ENCODE results near the gene APOB. TPM values are rescaled to one million over a fixed set of nuclear protein-coding genes. Genes with fewer than 3 reads are reported as not detected.

Gene APOB
- total and polyA plus RNA-seq, 2 of the 13 experiments (the other 11 are each of a cell fraction or from before 2014, with no cell fraction given): 1,569 to 2,515 TPM

GRCh38 chr2:21008790-21009661 is 34.8 kb downstream of the APOB start (continued):
- TF ChIP-seq, protein P1, sequence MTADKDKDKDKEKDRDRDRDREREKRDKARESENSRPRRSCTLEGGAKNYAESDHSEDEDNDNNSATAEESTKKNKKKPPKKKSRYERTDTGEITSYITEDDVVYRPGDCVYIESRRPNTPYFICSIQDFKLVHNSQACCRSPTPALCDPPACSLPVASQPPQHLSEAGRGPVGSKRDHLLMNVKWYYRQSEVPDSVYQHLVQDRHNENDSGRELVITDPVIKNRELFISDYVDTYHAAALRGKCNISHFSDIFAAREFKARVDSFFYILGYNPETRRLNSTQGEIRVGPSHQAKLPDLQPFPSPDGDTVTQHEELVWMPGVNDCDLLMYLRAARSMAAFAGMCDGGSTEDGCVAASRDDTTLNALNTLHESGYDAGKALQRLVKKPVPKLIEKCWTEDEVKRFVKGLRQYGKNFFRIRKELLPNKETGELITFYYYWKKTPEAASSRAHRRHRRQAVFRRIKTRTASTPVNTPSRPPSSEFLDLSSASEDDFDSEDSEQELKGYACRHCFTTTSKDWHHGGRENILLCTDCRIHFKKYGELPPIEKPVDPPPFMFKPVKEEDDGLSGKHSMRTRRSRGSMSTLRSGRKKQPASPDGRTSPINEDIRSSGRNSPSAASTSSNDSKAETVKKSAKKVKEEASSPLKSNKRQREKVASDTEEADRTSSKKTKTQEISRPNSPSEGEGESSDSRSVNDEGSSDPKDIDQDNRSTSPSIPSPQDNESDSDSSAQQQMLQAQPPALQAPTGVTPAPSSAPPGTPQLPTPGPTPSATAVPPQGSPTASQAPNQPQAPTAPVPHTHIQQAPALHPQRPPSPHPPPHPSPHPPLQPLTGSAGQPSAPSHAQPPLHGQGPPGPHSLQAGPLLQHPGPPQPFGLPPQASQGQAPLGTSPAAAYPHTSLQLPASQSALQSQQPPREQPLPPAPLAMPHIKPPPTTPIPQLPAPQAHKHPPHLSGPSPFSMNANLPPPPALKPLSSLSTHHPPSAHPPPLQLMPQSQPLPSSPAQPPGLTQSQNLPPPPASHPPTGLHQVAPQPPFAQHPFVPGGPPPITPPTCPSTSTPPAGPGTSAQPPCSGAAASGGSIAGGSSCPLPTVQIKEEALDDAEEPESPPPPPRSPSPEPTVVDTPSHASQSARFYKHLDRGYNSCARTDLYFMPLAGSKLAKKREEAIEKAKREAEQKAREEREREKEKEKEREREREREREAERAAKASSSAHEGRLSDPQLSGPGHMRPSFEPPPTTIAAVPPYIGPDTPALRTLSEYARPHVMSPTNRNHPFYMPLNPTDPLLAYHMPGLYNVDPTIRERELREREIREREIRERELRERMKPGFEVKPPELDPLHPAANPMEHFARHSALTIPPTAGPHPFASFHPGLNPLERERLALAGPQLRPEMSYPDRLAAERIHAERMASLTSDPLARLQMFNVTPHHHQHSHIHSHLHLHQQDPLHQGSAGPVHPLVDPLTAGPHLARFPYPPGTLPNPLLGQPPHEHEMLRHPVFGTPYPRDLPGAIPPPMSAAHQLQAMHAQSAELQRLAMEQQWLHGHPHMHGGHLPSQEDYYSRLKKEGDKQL (CRISPR knock-in tag; IDR thresholded peaks at IDR 0.05; ENCODE audit: low read depth): no peak
- TF ChIP-seq GZF1 (CRISPR knock-in tag; IDR thresholded peaks at IDR 0.05) (no peak), ZNF615 (CRISPR knock-in tag; IDR thresholded peaks at IDR 0.05; ENCODE audit: borderline replicate concordance) (no peak), SRY (CRISPR knock-in tag; IDR thresholded peaks at IDR 0.05) (no peak), CCDC6 (CRISPR knock-in tag; IDR thresholded peaks at IDR 0.05) (peak; percentile 78; the same call in 1 of the 2 replicates), ISL2 (CRISPR knock-in tag; IDR thresholded peaks at IDR 0.05) (no peak), SOX6 (IDR thresholded peaks at IDR 0.05) (no peak), SOX6 (CRISPR knock-in tag; IDR thresholded peaks at IDR 0.05) (peak; percentile 4; the same call in 1 of the 2 replicates), ZNF264 (CRISPR knock-in tag; IDR thresholded peaks at IDR 0.05) (no peak), GTF3A (CRISPR knock-in tag; conservative IDR thresholded peaks at IDR 0.05) (no peak), ZSCAN21 (CRISPR knock-in tag; IDR thresholded peaks at IDR 0.05; ENCODE audit: borderline replicate concordance) (no peak), ZNF180 (CRISPR knock-in tag; IDR thresholded peaks at IDR 0.05; ENCODE audit: borderline replicate concordance, low read depth) (peak; percentile 62; the same call in 1 of the 2 replicates), ZFX (CRISPR knock-in tag; IDR thresholded peaks at IDR 0.05; ENCODE audit: low read depth) (0 out of 2 replicates have a peak, but pooled peaks have one; percentile 5), CBX1 (IDR thresholded peaks at IDR 0.05; ENCODE audit: low read depth) (peak; percentile 36), ZSCAN29 (CRISPR knock-in tag; conservative IDR thresholded peaks at IDR 0.05) (no peak), RBFOX2 (IDR thresholded peaks at IDR 0.05; ENCODE audit: low read depth, low read length) (peak; percentile 89), POLR2G (IDR thresholded peaks at IDR 0.05; ENCODE audit: low read depth, low read length) (peak; percentile 70; the same call in 1 of the 2 replicates), SIX1 (CRISPR knock-in tag; IDR thresholded peaks at IDR 0.05; ENCODE audit: borderline replicate concordance) (0 out of 2 replicates have a peak, but pooled peaks have one; percentile 9), ZNF772 (CRISPR knock-in tag; IDR thresholded peaks at IDR 0.05) (peak; percentile 48; the same call in 1 of the 2 replicates), ZNF329 (CRISPR knock-in tag; IDR thresholded peaks at IDR 0.05; ENCODE audit: low read depth) (no peak)
- TF ChIP-seq, protein P2, sequence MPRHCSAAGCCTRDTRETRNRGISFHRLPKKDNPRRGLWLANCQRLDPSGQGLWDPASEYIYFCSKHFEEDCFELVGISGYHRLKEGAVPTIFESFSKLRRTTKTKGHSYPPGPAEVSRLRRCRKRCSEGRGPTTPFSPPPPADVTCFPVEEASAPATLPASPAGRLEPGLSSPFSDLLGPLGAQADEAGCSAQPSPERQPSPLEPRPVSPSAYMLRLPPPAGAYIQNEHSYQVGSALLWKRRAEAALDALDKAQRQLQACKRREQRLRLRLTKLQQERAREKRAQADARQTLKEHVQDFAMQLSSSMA (CRISPR knock-in tag; IDR thresholded peaks at IDR 0.05): 0 out of 2 replicates have a peak, but pooled peaks have one; percentile 23
- TF ChIP-seq, protein P3, sequence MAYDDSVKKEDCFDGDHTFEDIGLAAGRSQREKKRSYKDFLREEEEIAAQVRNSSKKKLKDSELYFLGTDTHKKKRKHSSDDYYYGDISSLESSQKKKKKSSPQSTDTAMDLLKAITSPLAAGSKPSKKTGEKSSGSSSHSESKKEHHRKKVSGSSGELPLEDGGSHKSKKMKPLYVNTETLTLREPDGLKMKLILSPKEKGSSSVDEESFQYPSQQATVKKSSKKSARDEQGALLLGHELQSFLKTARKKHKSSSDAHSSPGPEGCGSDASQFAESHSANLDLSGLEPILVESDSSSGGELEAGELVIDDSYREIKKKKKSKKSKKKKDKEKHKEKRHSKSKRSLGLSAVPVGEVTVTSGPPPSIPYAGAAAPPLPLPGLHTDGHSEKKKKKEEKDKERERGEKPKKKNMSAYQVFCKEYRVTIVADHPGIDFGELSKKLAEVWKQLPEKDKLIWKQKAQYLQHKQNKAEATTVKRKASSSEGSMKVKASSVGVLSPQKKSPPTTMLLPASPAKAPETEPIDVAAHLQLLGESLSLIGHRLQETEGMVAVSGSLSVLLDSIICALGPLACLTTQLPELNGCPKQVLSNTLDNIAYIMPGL (CRISPR knock-in tag; IDR thresholded peaks at IDR 0.05; ENCODE audit: borderline replicate concordance in 1 of 2, low read depth in 1 of 2): no peak

Measured in HepG2 (cell line).